ENCODE data around the gene ZMYND8. TPM values are rescaled to one million over a fixed set of nuclear protein-coding genes. Genes with fewer than 3 reads are reported as not detected.
"Not testable (repeated sequence)": the region's sequence is repeated elsewhere in the genome, so short reads cannot be mapped to it uniquely, and the experiment has no call there.

Gene ZMYND8
- 42.6 and 43.3 TPM in 2 replicates for total RNA-seq

DNA sequence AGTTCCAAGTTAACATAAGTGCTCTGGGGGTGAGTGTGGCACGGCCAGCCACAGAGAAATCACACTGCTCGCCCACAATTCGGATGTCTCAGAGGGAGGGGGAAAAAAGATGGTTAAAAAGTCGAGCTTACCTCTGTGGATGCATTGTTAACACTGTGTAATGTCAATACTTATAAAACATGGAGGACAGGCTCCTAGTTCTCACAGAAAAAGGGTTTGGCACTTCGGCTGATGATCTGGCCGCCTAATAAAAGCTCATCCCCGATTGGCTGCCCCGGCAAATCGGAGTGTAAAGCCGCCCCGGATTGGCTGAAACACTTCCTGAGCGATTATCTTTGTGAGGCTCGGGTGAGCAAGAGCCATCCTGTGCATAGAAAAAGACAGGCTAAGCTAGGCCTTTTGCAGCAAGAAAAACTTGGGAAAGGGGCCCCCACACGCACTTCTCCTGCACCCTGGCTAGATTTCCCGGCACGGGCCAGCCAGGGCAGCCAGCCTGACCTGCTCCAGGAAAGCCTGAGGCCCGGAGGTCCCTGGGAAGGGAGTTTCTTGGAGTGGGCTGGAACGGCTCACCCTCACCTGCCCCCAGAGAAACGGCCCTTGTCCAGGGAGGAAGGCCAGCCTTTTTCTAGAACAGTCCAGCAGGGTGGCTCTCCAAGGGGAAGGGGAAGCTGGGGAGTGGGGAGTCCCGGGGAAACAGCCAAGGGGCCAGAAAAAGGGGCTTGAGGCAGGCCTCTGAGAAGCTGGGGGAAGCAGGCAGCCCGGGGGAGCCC lies at the start of gene ZMYND8:
Gene ZMYND8 (minus strand): TSS at position 174 of the 770 bp plus-strand sequence. CDS start 29 bp downstream, at position 145.
- peak within 1 kb of the TSS; percentile 99 for H3K27ac Mint-ChIP-seq
- intact Hi-C loops (cut with micrococcal nuclease) = loop anchor here (1.0 to 2.0 kb wide), 6 partner anchors 39 to 668 kb away; partner anchors contain the start of gene TP53RK
- H3K9me3 Mint-ChIP-seq = no peaks in the 10 kb centered on the region
- H3K27me3 Mint-ChIP-seq (ENCODE audit: insufficient read depth) = no peaks in the 10 kb centered on the region
- H3K4me1 Mint-ChIP-seq (ENCODE audit: low read depth) = no peaks in the 10 kb centered on the region
- H3K36me3 Mint-ChIP-seq (ENCODE audit: low read depth) = peaks cover 20% of the 10 kb centered on the region
- H3K4me3 Mint-ChIP-seq = peak within 1 kb of the TSS; percentile 92
- peak; percentile 96 for DNase-seq (ENCODE audit: low spot score)

DNA sequence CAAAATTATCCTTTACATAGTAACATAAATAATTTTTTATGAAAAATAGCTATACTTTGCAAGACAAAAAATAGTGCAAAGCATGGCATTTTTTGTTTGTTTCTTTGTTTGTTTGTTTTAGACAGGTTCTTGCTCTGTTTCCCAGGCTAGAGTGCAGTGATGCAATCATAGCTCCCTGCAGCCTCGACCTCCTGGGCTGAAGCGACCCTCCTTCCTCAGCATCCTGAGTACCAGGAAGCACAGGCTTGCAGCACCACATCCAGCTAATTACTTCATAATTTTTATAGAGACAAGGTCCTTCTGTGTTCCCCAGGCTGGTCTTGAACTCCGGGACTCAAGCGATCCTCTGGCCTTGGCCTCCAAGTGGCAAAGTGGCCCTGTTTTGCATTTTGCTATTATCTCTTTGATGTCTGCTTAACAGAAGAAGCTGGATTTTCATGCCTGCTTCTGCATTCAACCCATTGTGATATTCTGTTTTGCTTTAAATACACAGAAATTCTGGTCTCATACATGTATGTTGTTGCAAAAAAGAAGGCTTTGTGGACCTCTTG lies 49.4 kb upstream of the ZMYND8 start:
- Mint-ChIP-seq H3K27ac (no peak overlapping the region), H3K9me3 (no peaks in the 10 kb centered on the region), H3K4me1 (ENCODE audit: low read depth) (peaks cover 8% of the 10 kb centered on the region), H3K36me3 (ENCODE audit: low read depth) (peaks cover under 1% of the 10 kb centered on the region), H3K27me3 (ENCODE audit: insufficient read depth) (no peaks in the 10 kb centered on the region), H3K4me3 (no peak overlapping the region)
- DNase-seq (ENCODE audit: low spot score) = no peak
- intact Hi-C loops (cut with micrococcal nuclease) = no loop called here

DNA sequence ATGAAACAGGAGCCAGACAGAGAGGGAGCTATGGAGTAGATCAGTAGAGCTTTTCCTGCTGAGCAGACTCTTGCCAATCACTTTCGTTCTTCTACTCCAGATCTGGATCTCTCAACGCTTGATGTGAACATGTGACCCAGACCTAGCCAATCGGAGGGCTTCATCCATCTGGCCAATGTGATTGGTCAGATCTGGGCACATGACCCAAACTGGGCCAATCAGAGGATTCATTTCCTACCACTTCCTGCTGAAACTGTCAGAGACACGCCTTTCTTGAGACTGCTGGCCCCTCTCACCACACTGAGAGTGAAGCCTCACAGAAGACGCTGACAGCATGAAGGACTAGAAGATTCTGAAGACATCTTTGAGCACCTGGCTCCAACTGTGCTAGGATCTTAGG lies 44.2 kb upstream of the ZMYND8 start:
- intact Hi-C loops (cut with micrococcal nuclease) = no loop called here

DNA sequence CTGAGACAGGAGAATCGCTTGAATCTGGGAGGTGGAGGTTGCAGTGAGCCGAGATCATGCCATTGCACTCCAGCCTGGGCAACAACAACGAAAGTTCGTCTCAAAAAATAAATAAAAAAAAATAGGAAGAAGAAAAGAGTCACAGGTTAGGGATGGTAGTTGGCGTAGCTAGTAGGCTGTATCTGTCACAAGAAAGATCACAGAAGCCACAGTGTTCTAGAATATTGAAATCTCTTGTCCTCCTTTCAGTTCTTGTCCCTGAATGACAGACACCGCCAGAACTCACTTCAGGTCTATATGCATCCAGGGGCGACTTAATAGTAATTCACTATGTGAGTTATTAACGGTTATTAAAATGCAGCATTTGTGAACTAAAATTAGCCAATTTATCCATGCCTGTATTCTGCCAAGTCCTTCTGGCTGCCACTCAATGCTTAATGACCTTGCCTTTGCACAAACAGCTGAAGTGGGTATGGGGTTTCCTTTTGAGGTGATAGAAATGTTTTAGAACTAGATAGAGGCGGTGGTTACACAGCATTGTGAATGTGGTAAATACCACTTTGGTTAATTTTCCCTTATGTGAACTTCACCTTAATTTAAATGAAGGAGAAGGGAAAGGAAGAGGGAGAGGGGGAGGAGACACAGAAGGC lies 41.3 kb upstream of the ZMYND8 start:
- intact Hi-C loops (cut with micrococcal nuclease) = loop anchor here (5.0 kb wide), 1 partner anchor 105 kb away; the partner anchor contains the start of gene NCOA3
- Mint-ChIP-seq H3K27ac (no peak overlapping the region), H3K4me3 (no peak overlapping the region)

More for the DNA sequence above, 44.2 kb upstream of the ZMYND8 start:
- H3K27ac Mint-ChIP-seq = no peak overlapping the region
- no peaks in the 10 kb centered on the region for H3K36me3 Mint-ChIP-seq (ENCODE audit: low read depth)
- no peaks in the 10 kb centered on the region for H3K27me3 Mint-ChIP-seq (ENCODE audit: insufficient read depth)
- no peaks in the 10 kb centered on the region for H3K9me3 Mint-ChIP-seq
- no peak overlapping the region for H3K4me3 Mint-ChIP-seq
- H3K4me1 Mint-ChIP-seq (ENCODE audit: low read depth) = peaks cover 6% of the 10 kb centered on the region
- DNase-seq (ENCODE audit: low spot score) = no peak

DNA sequence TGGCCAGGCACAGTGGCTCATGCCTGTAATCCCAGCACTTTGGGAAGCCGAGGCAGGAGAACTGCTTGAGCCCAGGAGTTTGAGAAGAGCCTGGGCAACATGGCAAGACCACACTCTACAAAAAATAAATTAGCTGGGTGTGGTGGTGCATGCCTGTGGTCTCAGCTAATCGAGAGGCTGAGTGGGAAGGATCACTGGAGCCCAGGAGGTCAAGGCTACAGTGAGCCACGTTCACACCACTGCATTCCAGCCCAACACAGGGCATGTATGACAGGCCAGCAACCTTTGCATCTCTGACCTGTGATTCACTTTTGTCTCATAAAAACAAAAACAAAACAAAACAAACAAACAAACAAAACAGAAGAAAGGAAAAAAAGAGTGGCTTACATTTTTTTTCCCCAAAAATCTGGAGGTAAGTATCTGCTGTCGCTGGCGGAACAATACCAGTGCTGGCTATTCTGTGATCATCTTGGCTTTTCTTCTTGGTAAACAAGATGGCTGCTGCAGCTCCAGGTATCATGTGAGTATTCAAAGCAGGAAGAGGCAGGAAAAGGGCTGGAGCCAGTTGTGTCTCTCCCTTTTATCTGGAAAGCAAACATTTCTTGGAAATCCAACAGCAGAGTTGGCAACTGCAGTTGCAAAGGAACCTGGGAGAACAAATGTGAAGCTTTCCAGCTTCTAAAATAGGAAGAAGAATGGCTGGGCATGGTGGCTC lies 40.4 kb upstream of the ZMYND8 start:
- Mint-ChIP-seq H3K4me1 (ENCODE audit: low read depth) (peaks cover 16% of the 10 kb centered on the region), H3K4me3 (no peak overlapping the region), H3K36me3 (ENCODE audit: low read depth) (no peaks in the 10 kb centered on the region), H3K27me3 (ENCODE audit: insufficient read depth) (no peaks in the 10 kb centered on the region), H3K27ac (no peak overlapping the region), H3K9me3 (peaks cover 9% of the 10 kb centered on the region)
- no peak for DNase-seq (ENCODE audit: low spot score)
- intact Hi-C loops (cut with micrococcal nuclease) = loop anchor here (5.0 kb wide), 1 partner anchor 105 kb away; the partner anchor contains the start of gene NCOA3

More for the DNA sequence above, 41.3 kb upstream of the ZMYND8 start:
- no peak for DNase-seq (ENCODE audit: low spot score)
- no peaks in the 10 kb centered on the region for H3K36me3 Mint-ChIP-seq (ENCODE audit: low read depth)
- no peaks in the 10 kb centered on the region for H3K27me3 Mint-ChIP-seq (ENCODE audit: insufficient read depth)
- peaks cover 7% of the 10 kb centered on the region for H3K4me1 Mint-ChIP-seq (ENCODE audit: low read depth)
- H3K9me3 Mint-ChIP-seq = peaks cover under 1% of the 10 kb centered on the region

DNA sequence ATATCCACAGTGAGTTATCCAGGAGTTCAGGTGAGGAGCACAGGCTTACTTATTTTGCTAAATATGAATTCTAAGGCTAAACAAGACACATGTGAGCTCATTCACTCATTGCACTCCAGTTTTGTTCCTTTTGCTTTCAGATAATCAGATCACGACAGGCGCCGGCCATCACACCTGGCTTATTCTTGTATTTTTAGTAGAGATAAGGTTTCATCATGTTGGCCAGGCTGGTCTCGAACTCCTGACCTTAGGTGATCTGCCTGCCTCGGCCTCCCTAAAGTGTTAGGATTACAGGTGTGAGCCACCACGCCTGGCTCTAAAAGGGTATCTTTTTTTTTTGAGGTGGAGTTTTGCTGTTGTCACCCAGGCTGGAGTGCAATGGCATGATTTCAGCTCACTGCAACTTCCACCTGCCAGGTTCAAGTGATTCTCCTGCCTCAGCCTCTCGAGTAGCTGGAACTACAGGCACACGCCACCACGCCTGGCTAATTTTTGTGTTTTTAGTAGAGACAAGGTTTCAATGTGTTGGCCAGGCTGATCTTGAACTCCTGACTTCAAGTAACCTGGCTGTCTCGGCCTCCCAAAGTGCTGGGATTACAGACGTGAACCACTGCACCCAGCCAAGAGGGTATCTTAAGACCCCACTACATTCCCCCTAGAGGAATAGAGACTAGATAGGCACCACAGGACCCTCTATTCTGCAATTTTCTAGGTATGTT lies 37.5 kb upstream of the ZMYND8 start:
- H3K27ac Mint-ChIP-seq; DNase-seq (ENCODE audit: low spot score); H3K27me3 Mint-ChIP-seq (ENCODE audit: insufficient read depth); H3K36me3 Mint-ChIP-seq (ENCODE audit: low read depth); H3K4me3 Mint-ChIP-seq; intact Hi-C loops (cut with micrococcal nuclease): not testable (repeated sequence)
- peaks cover 31% of the 10 kb centered on the region for H3K4me1 Mint-ChIP-seq (ENCODE audit: low read depth)
- H3K9me3 Mint-ChIP-seq = peaks cover 17% of the 10 kb centered on the region

DNA sequence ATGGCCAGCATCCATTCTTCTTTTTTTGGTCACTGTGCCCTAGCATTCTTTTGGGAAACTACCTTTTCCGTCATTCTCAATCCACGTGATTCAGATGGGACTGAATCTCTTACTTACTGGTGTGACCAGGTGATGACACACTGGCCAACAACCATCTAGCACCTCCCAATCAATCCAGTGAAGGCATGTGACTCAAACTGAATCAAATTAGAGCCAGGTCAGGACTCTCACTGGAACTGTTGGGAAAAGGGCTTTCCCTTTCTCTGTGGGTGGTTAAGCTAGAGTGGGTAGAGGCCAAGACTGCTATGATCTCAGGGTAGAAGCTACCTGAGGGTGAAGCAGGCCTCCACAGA lies 36.2 kb upstream of the ZMYND8 start:
- Mint-ChIP-seq H3K4me1 (ENCODE audit: low read depth) (peaks cover 25% of the 10 kb centered on the region), H3K9me3 (peaks cover 17% of the 10 kb centered on the region), H3K4me3 (no peak overlapping the region), H3K27ac (no peak overlapping the region), H3K27me3 (ENCODE audit: insufficient read depth) (no peaks in the 10 kb centered on the region), H3K36me3 (ENCODE audit: low read depth) (peaks cover 6% of the 10 kb centered on the region)
- no peak for DNase-seq (ENCODE audit: low spot score)
- intact Hi-C loops (cut with micrococcal nuclease) = no loop called here

DNA sequence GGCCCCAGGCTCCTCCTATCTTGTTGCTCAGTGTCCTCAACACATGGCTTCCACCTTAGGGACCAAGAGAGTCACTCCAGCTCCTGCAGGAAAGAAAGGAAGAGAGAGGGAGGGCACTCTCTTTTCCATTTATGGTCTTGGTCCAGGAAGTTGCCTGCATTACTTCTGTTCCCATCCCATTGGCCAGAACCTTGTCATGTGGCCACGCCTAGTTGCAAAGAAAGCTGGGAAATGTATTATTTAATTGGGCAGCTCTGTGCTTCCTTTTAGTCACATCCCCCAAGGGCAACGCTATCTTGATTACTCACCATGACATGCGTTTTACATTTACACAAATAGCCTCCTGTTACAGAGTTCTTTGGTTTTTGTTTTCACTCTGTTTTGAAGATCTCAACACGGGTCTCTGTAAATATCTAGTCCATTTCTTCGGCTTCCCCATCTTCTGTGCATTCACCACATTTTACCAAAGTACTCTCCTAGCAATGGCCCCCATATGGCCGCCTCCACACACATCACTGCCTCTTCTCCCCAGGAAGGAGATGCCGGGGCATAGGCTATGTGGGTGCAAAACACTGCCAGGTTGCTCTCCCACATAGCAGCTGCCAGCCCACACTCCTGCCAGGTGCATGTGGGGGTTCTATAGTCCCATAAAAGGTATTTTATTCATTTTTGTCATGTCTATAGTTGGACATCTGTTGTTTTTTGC lies 35.7 kb upstream of the ZMYND8 start:
- DNase-seq (ENCODE audit: low spot score) = no peak
- H3K27ac Mint-ChIP-seq = no peak overlapping the region
- peaks cover 6% of the 10 kb centered on the region for H3K36me3 Mint-ChIP-seq (ENCODE audit: low read depth)
- intact Hi-C loops (cut with micrococcal nuclease) = no loop called here
- peaks cover 25% of the 10 kb centered on the region for H3K4me1 Mint-ChIP-seq (ENCODE audit: low read depth)
- no peaks in the 10 kb centered on the region for H3K27me3 Mint-ChIP-seq (ENCODE audit: insufficient read depth)
- H3K9me3 Mint-ChIP-seq = peaks cover 17% of the 10 kb centered on the region
- no peak overlapping the region for H3K4me3 Mint-ChIP-seq

DNA sequence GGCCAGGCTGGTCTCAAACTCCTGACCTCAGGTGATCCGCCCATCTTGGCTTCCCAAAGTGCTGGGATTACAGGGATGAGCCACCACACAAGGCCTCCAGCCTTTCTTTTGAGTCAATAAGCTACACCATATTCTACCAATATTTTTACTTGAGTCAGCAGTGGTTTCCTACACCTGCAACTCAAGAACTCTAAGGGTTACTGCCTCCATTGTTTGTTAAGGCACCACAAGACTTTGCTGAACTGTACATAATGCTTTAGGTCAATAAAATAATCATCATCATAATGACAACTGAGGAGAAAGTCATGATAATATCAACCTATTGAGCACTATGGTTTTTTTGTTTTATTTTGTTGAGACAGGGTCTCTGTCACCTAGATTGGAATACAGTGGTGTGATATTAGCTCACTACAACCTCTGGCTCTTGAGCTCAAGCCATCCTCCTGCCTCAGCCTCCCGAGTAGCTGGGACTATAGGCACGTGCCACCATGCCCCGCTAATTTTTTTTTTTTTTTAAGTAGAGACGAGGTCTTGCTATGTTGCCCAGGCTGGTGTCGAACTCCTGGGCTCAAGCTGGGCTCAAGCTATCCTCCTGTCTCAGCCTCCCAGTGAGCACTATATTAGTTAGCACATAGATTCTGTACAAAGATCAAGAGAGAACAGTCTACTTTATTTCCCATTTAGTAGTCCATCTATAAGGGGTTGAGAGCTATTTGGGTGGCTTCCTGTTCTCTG lies 34.9 kb upstream of the ZMYND8 start:
- Mint-ChIP-seq H3K9me3 (peaks cover 17% of the 10 kb centered on the region), H3K27ac (no peak overlapping the region), H3K4me3 (no peak overlapping the region), H3K36me3 (ENCODE audit: low read depth) (peaks cover 6% of the 10 kb centered on the region), H3K27me3 (ENCODE audit: insufficient read depth) (no peaks in the 10 kb centered on the region), H3K4me1 (ENCODE audit: low read depth) (peaks cover 25% of the 10 kb centered on the region)
- no peak for DNase-seq (ENCODE audit: low spot score)
- intact Hi-C loops (cut with micrococcal nuclease) = no loop called here

DNA sequence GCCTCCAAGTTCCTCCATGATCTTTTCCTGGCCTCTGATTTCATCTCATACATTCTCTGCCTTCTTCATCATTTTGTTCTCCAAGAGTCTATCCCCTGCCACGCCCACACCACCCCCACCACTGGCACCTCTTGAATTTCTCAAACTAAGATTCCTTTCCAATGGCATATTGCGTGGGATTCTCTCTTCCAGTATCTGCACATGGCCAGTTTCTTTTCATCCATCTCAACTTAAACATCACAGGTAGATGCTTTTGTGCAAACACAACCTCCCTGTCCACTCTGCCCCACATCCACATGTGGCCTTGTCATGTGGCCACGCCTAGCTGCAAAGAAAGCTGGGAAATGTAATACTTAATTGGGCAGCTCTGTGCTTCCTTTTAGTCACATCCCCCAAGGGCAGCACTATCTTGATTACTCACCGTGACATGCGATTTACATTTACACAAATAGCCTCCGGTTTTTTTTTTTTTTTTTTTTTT lies 33.4 kb upstream of the ZMYND8 start:
- Mint-ChIP-seq H3K4me1 (ENCODE audit: low read depth) (peaks cover 25% of the 10 kb centered on the region), H3K9me3 (peaks cover 17% of the 10 kb centered on the region), H3K27me3 (ENCODE audit: insufficient read depth) (no peaks in the 10 kb centered on the region), H3K27ac (no peak overlapping the region), H3K4me3 (no peak overlapping the region), H3K36me3 (ENCODE audit: low read depth) (peaks cover 6% of the 10 kb centered on the region)
- intact Hi-C loops (cut with micrococcal nuclease) = no loop called here
- no peak for DNase-seq (ENCODE audit: low spot score)

DNA sequence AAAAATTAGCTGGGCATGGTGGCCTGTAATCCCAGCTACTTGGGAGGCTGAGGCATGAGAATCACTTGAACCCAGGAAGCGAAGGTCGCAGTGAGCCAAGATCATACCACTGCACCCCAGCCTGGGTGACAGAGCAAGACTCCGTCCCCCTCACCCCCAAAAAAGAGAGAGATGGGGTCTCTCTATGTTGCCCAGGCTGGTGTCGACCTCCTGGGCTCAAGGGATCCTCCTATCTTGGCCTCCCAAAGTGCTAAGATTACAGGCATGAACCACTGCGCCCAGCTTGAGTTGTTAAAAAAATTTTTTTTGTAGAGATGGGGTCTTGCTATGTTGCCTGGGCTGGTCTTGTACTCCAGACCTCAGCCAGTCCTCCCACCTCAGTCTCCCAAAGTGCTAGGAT lies 29.5 kb upstream of the ZMYND8 start:
- H3K9me3 Mint-ChIP-seq; H3K27ac Mint-ChIP-seq; H3K36me3 Mint-ChIP-seq (ENCODE audit: low read depth); H3K27me3 Mint-ChIP-seq (ENCODE audit: insufficient read depth); intact Hi-C loops (cut with micrococcal nuclease); DNase-seq (ENCODE audit: low spot score); H3K4me3 Mint-ChIP-seq: not testable (repeated sequence)
- peaks cover 21% of the 10 kb centered on the region for H3K4me1 Mint-ChIP-seq (ENCODE audit: low read depth)
